ENCODE results near the gene PHACTR1. TPM values are rescaled to one million over a fixed set of nuclear protein-coding genes. Genes with fewer than 3 reads are reported as not detected.

PHACTR1 gene
- total RNA-seq, 1 donor from 2014 or later = 72.8 TPM

GRCh38 chr6:13194852-13195251 is 478.3 kb downstream of the PHACTR1 start:
- peak; percentile 78 for ATAC-seq
- intact Hi-C loops (cut with DNase I) = no loop called here

GRCh38 chr6:13195803-13196202 is 479.2 kb downstream of the PHACTR1 start:
- intact Hi-C loops (cut with DNase I) = no loop called here
- TF ChIP-seq CTCF (IDR thresholded peaks at IDR 0.05) = no peak
- ATAC-seq (no peak), DNase-seq (no peak)
- H3K4me3 ChIP-seq = no peak overlapping the region
- H3K4me1 ChIP-seq = no peaks in the 10 kb centered on the region
- H3K9me3 ChIP-seq = no peaks in the 10 kb centered on the region
- no peak overlapping the region for H3K27ac ChIP-seq
- H3K36me3 ChIP-seq = no peaks in the 10 kb centered on the region
- H3K27me3 ChIP-seq = no peaks in the 10 kb centered on the region

More at GRCh38 chr6:13194852-13195251, 478.3 kb downstream of the PHACTR1 start:
- peak; percentile 58 for TF ChIP-seq CTCF (IDR thresholded peaks at IDR 0.05)
- Histone ChIP-seq H3K27ac (no peak overlapping the region), H3K4me1 (no peaks in the 10 kb centered on the region), H3K36me3 (no peaks in the 10 kb centered on the region), H3K27me3 (no peaks in the 10 kb centered on the region), H3K4me3 (no peak overlapping the region), H3K9me3 (no peaks in the 10 kb centered on the region)
- no peak for DNase-seq

GRCh38 chr6:13198168-13198567 is 481.6 kb downstream of the PHACTR1 start:
- Histone ChIP-seq H3K27me3 (no peaks in the 10 kb centered on the region), H3K27ac (no peak overlapping the region), H3K36me3 (no peaks in the 10 kb centered on the region), H3K4me3 (no peak overlapping the region), H3K4me1 (no peaks in the 10 kb centered on the region), H3K9me3 (no peaks in the 10 kb centered on the region)
- ATAC-seq = no peak
- no peak for DNase-seq
- intact Hi-C loops (cut with DNase I) = no loop called here
- no peak for TF ChIP-seq CTCF (IDR thresholded peaks at IDR 0.05)

GRCh38 chr6:13201336-13201735 is 484.8 kb downstream of the PHACTR1 start:
- Histone ChIP-seq H3K36me3 (peaks cover 5% of the 10 kb centered on the region), H3K27ac (no peak overlapping the region), H3K27me3 (no peaks in the 10 kb centered on the region), H3K9me3 (no peaks in the 10 kb centered on the region), H3K4me3 (no peak overlapping the region), H3K4me1 (no peaks in the 10 kb centered on the region)
- intact Hi-C loops (cut with DNase I) = no loop called here
- DNase-seq (no peak), ATAC-seq (no peak)
- TF ChIP-seq CTCF (IDR thresholded peaks at IDR 0.05) = no peak

GRCh38 chr6:13203145-13203544 is 486.6 kb downstream of the PHACTR1 start:
- Histone ChIP-seq H3K9me3 (no peaks in the 10 kb centered on the region), H3K27me3 (no peaks in the 10 kb centered on the region), H3K36me3 (peaks cover 15% of the 10 kb centered on the region), H3K4me1 (no peaks in the 10 kb centered on the region), H3K4me3 (no peak overlapping the region), H3K27ac (no peak overlapping the region)
- intact Hi-C loops (cut with DNase I) = no loop called here
- ATAC-seq = no peak
- no peak for TF ChIP-seq CTCF (IDR thresholded peaks at IDR 0.05)
- DNase-seq = no peak

GRCh38 chr6:13205106-13205505 is 488.5 kb downstream of the PHACTR1 start:
- Histone ChIP-seq H3K36me3 (peaks cover 15% of the 10 kb centered on the region), H3K9me3 (no peaks in the 10 kb centered on the region), H3K4me3 (no peak overlapping the region), H3K27me3 (no peaks in the 10 kb centered on the region), H3K4me1 (no peaks in the 10 kb centered on the region), H3K27ac (no peak overlapping the region)
- TF ChIP-seq CTCF (IDR thresholded peaks at IDR 0.05) = no peak
- DNase-seq = no peak
- intact Hi-C loops (cut with DNase I) = no loop called here
- ATAC-seq = no peak

Data from upper lobe of right lung (tissue), 1 donor.